ENCODE measurements around the gene HNRNPUL1.
A peak's percentile ranks its signal among the peaks of the same experiment; 100 is the strongest.

HNRNPUL1 gene

DNA sequence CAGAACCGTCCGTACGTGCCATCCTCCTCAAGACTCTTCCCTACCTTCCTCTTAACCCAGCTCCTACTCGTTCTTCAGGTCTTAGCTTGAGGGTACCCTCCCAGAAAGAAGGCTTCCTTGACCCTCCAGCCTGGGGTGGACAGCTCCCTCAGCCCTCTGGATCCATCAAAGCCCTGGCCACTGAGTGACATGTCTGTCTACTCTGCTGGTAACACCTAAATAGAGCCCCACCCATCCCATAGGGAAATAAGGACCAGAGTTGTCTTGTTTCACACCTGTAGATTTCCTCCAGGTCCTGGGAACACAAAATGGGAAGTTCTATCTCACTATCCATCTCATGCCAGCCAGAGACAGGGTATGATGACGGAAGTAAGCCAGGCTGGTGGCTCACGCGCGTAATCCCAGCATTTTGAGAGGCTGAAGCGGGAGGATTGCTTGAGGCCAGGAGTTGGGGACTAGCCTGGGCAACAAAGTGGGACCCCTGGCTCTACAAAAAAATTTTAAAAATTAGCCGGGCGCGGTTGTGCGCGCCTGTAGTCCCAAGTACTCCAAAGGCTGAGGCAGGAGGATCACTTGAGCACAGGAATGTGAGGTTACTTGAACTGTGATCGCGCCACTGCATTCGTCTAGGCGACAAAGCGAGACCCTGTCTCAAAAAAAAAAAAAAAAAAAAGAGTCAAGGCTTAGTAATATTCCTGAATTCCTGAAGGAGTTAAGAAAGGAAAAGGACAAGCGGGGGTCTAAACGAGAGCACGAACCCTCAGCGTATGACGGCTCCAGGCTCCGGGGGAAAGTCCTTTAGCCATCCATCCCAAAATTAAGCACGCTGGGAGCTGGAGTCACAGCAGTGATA, 45.2 kb downstream of the HNRNPUL1 start:
- peak; percentile 47 for DNase-seq

DNA sequence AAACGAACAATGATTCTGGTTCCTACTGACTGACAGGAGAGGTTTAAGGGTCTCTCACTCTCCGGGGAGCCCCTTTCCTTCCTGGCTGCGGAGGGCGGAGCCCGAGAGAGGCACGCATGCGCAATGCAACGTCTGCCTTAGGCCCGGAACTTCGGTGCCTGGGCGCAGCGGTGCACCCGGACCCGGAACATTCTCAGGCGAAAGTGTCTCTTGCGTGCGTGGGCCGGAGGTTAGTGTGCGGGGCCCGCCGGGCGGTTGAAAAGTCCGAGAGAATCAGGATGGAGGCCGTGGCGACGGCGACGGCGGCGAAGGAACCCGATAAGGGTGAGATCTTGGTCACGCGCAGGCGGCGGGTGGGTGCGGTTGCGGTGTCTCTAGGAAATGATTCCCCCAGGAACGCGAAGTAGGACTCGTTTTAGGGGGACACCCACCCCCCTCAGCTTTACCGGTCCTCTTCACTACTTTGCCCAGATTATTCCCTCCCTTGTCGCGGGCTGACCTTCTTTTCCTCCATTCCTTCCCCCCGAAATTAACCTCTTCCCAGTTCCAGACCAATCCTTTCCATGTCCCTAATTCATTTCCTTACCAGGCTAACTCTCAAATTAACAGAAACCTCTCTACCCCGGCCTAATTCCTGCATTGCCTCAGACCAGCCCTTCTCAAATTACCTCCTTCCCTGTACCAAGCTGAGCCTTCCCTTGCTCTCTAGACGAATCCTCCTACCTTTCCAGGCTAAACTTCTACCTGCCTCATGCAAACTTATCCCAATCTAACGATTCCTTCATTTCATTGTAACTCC, 46.1 kb downstream of the HNRNPUL1 start, which contains the start of gene CCDC97:
CCDC97 (plus strand) TSS at position 140 of the 799 bp plus-strand sequence; CDS start at position 279, 139 bp downstream.
- DNase-seq: peak; percentile 91

DNA sequence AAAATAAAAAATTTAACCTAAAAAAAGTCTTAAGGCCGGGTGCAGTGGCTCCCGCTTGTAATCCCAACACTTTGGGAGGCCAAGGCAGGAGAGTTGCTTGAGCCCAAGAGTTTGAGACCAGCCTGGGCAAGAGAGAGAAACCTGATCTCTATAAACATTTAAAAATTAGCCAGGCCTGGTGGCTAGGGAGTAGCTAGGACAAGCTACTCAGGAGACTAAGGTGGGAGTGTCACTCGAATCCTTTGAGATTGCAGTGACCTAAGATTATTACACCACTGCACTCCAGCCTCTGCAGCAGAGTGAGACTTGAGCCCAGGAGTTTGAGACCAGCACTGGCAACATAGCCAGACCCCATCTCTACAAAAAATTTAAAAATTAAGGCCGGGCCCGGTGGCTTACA, 46.9 kb downstream of the HNRNPUL1 start:
- no peak for DNase-seq

DNA sequence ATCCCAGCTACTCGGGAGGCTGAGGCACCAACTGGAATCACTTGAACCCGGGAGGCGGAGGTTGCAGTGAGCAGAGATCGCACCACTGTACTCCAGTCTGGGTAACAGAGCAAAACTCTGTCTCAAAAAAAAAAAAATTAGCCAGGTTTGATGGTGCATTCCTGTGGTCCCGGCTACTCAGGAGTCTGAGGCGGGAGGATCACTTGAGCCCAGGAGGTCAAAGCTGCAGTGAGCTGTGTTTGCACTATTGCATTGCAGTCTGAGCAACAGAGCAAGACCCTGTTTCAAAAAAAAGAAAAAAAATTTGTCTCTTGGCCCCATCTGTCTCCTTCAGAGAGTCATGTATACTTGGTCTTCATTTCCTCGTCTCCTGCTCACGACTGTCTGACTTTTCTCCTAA, 47.4 kb downstream of the HNRNPUL1 start:
- DNase-seq: no peak

DNA sequence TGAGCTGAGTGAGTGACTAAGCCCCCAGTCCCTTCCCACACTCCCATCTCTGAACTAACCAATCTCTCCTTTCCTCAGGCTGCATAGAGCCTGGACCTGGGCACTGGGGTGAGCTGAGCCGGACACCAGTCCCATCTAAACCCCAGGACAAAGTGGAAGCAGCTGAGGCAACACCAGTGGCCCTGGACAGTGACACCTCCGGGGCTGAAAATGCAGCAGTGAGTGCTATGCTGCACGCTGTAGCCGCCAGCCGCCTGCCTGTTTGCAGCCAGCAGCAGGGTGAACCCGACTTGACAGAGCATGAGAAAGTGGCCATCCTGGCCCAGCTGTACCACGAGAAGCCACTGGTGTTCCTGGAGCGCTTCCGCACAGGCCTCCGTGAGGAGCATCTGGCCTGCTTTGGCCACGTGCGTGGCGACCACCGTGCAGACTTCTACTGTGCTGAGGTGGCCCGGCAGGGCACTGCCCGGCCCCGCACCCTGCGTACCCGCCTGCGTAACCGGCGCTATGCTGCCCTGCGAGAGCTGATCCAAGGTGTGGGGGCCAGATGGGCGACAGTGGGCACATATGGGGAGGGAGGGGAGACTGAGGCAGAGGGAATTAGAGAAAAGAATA, 52.2 kb downstream of the HNRNPUL1 start:
- no peak for DNase-seq

DNA sequence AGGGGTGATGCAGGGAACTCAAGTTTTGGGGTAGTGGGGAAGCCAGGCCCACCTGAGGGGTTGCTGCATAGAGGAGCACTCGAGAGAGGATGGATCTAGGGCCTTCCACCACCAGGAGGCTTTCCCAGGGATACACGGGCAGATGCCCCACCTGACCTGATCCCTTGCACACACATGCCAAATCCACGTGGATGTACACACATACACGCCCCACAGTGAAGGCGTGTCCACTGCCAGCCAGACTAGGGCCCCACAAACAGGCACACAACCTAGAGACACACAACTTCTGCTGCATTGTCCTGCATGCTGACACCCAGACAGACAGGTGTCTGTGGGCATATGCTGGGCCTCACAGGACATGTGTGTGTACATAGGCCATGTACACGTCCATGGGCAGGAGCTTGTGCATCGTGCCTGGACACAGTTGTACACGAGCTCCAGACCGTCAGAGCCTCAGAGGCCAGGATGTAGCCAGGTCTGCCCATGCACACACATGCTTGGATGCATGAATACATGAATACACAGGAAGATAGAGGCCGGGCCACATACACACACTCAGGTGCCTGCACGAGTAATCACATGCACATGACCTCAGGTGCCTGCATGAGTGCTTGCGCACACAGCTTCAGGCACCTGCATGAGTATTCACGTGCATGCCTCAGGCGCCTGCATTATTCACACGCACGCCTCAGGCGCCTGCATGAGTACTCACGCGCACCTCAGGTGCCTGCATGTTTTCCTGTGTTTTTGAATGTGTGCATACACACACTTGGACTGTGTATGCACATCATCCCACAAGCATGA, 54.7 kb downstream of the HNRNPUL1 start:
- DNase-seq: no peak

DNA sequence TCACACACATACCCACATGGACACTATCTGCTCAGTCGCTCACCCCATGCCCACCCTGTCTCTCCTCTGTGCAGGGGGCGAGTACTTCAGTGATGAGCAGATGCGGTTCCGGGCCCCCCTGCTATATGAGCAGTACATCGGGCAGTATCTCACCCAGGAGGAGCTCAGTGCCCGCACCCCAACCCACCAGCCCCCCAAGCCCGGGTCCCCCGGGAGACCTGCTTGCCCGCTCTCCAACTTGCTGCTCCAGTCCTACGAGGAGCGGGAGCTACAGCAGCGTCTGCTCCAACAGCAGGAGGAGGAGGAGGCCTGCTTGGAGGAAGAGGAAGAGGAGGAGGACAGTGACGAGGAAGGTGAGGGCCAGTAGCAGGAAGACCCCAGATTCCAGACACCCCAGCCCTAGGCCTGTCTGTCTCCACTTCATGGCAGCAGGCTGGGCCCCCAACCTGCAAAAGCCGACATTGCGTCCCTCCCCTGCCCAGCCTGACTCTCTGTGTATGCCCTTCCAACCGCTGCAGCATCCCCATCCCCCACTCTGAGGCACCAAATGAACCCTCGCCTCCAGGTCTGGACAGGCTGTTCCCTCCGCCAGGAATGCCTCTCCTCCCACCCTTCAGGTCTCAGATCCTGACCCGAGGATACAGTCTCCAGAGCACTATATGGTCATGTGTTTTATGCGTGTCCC, 55.5 kb downstream of the HNRNPUL1 start:
- DNase-seq: no peak

DNA sequence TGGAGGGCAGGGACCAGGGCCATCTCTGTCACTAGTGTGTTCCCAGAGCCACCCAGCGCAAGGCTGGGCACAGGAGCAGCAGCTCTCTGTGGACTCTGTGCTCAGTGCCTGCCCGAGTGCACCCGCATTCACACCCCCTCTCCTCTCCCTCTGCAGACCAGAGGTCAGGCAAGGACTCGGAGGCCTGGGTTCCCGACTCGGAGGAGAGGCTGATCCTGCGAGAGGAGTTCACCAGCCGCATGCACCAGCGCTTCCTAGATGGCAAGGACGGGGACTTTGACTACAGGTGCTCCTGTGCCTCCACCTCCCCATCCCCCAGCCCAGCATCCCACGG, 56.0 kb downstream of the HNRNPUL1 start:
- DNase-seq: no peak

DNA sequence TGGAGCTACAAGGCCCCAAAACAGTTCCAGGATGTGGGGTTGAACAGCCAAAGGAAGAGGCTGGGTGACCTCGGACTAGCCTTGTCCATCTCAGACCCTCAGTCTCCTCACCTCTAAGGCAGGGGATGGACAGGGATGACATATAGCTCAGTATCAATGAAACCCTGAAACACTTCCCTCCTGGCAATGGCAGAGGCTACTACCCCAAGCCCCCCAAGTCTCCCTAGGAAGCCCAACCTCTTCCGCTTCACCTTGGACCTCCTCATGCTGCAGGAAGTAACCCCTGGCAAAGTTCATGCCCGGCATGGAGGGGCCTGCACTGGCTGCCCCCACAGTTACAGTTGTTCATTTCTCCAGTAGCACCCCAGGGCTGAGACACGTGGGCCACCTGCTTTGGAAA, 56.4 kb downstream of the HNRNPUL1 start:
- no peak for DNase-seq

DNA sequence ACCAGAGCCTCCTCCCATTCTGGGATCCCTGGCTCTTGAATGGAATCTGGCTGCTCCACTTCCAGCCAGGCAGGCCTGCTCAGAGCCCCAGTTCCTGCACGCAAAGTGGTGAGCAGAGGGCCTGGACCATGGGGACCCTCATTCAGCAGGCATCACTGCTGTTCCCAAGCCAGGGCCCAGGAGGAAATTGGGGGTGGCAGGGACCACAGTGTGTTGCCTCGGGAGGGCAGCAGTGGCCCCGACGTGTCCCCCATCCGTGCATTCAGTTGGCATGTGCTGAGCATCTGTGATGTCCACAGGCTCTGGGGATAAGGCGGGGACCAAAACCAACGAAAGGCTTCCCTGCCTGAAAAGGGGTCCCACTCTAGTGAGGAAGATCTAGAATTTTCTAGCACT, 57.0 kb downstream of the HNRNPUL1 start:
- no peak for DNase-seq

DNA sequence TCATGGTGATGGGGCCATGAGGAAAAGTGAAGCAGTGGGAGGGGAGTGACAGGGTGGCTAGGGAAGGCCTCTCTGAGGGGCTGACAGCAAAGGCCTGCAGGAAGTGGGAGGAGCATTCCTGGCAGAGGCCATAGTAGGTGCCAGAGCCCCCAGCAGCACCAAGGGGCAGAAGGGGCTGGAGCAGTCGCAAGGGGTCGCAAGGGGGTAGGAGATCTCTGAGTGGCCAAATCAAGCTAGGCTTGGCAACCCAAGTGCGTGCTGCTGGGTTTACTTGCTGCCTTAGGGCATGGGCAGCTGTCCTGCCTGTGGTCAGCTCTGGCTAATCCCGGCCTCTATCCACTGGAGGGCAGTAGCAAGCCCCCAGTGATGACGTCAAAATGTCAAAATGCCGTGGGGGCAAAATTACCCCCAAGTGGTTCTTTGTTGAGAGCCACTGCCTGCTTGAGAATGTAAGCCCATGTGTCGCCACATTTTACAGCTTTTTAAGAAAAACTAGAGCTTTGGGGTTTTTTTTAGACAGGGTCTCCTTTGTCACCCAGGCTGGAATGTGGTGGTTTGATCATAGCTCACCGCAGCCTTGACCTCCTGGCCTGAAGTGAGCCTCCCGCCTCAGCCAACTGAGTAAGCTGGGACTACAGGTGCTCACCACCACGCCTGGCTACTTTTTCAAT, 57.6 kb downstream of the HNRNPUL1 start:
- DNase-seq: peak; percentile 65

DNA sequence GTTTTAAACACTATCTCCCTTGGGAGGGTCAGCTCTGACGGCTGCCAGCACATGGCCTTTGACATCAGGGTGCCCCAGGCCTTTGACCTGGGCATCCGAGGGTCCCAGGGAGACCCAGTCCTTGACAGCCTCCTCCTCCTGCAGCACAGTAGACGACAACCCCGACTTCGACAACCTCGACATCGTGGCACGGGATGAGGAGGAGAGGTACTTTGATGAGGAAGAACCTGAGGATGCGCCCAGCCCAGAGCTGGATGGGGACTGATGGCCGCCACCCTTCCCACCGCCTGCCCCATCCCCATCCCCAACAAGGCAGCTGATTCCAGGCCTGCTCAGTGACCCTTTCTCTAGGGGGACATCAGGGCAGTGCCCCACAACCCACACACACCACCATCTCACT, 58.3 kb downstream of the HNRNPUL1 start:
- DNase-seq: no peak

DNA sequence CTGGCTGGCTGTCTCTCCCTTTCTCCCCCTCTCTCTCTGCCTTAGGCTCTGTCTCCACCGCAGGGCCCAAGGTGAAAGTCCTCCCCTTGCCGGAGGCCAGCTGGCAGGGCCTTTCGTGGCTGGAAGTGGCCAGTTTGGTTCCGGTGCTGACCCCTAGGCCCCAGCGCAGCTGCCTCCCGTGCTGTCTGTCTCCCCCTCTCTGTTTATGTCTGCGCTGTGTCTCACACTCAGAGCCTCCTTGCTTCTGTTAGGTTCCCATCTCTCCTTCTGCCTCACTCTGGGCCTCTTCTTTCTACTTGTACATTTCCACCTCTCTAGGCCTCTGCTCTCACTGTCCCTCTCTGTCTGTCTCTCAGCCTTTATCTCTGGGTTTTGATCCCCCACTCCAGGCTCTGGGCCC, 58.9 kb downstream of the HNRNPUL1 start:
- DNase-seq: no peak

DNA sequence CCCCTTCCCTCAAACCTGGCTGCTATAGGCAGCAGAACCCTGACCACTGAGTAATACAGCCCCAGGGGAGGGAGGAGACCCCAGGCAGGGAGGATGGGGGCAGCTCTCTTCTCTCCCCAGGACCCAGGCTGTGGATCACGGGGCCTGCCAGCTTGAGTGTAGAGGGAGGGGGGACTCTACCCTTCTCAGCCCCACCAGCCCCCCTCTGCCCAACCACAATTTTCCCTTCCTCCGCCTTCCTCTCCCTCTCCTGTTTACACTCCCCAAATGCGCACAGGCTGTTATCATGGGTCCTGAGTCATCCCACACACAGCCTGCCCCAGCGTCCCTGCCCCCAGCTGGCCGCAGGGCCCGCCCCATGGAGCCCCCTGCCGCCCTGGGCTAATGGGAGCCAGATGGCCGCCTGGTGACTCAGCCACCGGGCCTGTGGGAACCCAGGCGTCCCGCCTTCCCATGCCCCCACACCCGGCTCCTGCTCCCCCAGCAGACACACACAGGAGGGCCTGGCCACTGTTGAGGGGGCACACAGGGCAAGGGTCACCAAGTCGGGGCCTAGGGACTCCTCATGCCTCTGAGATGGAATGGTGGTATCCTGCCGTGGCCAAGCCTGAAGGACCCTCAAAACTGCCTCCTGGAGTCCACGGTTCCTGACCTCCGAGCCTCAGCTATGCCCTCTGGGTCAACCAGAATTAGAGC, 59.4 kb downstream of the HNRNPUL1 start:
- DNase-seq: peak; percentile 91

DNA sequence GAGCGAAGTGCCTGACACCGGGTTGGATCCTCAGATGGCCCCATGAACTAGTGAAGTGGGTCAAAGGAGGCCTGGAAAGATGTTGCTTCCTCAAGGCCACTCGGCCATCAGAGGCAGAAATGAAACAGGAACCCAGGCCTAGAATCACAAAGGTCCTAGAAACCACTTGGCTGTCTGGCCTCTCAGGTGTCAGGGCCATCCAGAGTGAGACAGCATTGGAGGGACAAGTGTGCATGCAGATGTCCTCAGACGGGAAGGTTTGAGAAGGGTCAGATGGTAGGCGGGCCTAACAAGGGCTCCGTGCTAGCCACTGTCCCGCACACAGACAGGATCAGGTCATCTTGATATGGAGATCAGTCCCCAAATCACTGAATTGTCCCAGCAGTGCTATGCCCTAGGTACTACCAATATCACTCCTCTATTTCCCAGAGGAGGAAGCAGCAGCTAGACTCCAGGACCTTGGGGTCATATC, 60.1 kb downstream of the HNRNPUL1 start:
- DNase-seq: no peak

DNA sequence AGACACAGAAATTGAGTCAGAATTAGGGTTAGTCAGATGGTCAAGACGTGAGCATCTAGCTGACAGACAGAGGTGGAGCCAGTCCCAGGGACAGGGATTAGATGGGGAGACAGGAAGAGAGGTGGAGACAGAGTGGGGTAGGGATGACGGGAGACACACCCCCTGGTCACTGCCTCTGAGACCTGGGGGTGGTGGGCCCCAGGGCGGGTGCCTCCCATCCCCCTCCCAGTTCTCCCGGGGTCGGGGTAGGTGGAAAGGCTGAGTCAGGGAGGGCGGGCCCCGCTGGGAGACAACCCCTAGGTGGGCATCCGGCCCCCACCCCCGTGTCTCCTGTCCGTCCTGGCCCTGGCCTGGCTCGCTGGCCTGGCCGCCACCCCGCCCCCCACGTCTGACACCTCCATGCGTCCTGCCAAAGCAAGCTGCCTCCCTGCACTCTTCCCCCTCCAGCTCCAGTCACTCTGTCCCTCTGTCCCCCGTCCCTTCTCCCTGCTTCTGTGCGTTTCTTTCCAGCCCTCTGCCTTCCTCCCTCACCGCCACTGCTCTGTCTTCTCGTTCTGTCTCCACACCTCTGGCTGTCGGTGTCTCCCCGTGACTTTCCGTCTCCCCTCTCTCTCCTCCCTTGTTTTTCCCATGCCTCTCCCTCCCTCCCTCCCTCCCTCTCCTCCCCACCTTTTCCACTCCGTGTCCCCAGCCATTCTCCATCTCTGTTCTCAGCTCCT, 60.9 kb downstream of the HNRNPUL1 start:
- peak; percentile 42 for DNase-seq

DNA sequence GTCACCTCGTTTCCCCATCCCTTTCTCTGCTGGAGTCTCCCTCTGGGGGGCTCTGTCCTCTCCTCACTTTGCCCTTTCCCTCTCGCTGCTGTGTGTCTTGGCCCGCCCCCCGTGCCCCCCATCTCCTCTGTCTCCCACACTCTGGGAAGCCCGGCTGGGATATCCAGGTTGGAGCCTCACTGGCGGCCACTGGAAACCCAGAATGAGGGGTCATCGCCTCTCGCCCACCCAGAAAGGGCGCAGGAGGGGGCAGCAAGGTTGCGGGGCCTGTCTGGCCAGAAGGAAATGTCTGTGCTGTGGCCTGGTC, 61.4 kb downstream of the HNRNPUL1 start:
- DNase-seq: no peak

DNA sequence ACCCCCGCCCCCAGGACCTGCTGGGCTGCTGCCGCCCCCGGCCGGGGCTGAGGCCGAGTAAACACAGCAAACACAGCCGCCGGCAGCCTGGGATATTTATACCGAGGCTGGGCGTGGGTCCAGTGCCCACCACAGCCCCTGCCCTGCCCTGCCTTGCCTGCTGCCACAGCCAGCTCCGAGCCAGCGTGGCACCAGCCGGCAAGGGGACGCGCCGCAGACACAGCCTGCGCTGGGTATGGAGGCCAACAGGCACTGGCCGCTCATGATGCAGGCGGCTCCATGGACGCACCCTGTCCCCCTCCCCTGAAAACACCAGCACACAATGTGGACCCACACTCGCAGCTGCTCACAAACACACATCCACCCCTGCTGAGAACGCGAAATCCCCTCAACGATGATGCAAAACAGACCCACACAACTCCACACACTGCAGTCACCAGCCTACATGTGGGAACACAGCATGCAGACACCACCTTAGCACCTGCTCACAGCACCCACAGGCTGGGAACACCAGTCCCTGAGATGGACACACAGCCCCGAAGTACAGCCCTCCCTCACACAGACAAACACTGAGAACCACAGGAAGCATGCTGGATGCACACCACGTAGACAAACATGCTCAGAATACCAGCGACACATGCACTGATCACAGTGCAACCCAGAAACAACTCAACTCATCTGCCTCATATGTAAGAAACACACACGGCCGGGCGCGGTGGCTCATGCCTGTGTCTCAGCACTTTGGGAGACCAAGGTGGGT, 62.0 kb downstream of the HNRNPUL1 start:
- peak; percentile 51 for DNase-seq

DNA sequence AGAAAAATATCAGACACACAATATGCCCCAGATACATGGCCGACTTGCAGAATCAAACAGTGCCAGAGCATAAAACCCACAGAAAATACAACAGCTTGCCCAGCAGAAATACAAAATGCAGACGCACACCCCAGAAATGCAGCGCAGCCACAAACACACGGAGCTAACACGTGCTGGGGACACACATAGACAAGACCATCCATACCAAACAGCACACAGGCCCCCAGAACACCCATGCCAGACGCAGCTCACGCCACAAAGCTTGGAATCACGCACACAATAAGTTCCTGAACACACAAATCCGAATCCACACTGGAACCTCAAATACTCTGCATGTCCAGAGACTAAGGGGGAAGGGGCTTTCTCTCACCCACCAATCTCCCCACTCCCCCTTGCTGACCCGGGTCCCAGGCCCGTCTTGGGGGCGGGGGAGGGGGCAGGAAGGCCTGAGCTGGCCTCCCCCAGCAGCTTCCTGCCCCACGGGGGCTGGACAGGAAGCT, 63.0 kb downstream of the HNRNPUL1 start:
- peak; percentile 53 for DNase-seq

Measured in hematopoietic multipotent progenitor cell treated with erythropoietin and hydrocortisone succinate and interleukin-3 and kit ligand, for 6 days (in vitro differentiated cells).